CD4-positive, alpha-beta T cell treated with Interleukin-15 for 1 hour (primary cell): ENCODE results near the gene ATAD3C.
"Not testable (repeated sequence)": the region's sequence is repeated elsewhere in the genome, so short reads cannot be mapped to it uniquely, and the experiment has no call there.

ENCODE experiments used
- DNase-seq: peaks from one replicate; pipeline ENCODE4 v3.0.0-alpha.2; 2020

Gene ATAD3C

GRCh38 chr1:1511533-1512285 is 62.2 kb downstream of the ATAD3C start, which contains the start of gene ATAD3A:
ATAD3A (plus strand) TSS chr1:1512162; CDS start chr1:1512269, 107 bp downstream.
- peak; percentile 96 for DNase-seq

GRCh38 chr1:1512425-1512824 is 62.9 kb downstream of the ATAD3C start:
- not testable (repeated sequence) for DNase-seq

- not testable (repeated sequence) for DNase-seq
Measured at GRCh38 chr1:1513675-1514074, 64.2 kb downstream of the ATAD3C start.

- DNase-seq = peak; percentile 50
Measured at GRCh38 chr1:1514376-1514775, 64.9 kb downstream of the ATAD3C start.

GRCh38 chr1:1516923-1517322 is 67.4 kb downstream of the ATAD3C start:
- DNase-seq = not testable (repeated sequence)

- DNase-seq = no peak
Measured at GRCh38 chr1:1517973-1518620, 68.6 kb downstream of the ATAD3C start.

GRCh38 chr1:1518621-1519007 is 69.1 kb downstream of the ATAD3C start:
- not testable (repeated sequence) for DNase-seq
